Body of pancreas (tissue), 4 donors: ENCODE results near the gene SNED1.

Experiments used
- CTCF ChIP-seq, 7 experiments: fragments of 450-650 bp in 4 of 7; fragments of 200-600 bp in 3 of 7; sonication (generic) in 3 of 7; IDR thresholded peaks; one replicate each; pipeline ENCODE4 v1.5.1; 2016 to 2019; ENCODE audit warnings: antibody characterized with exemption in 7 of 7
- POLR2A ChIP-seq, 3 donors: fragments of 450-650 bp; IDR thresholded peaks; one replicate each; pipeline ENCODE4 v1.6.1; 2016; ENCODE audit warnings: antibody characterized with exemption in 3 of 3, mild to moderate bottlenecking in 2 of 3

DNA sequence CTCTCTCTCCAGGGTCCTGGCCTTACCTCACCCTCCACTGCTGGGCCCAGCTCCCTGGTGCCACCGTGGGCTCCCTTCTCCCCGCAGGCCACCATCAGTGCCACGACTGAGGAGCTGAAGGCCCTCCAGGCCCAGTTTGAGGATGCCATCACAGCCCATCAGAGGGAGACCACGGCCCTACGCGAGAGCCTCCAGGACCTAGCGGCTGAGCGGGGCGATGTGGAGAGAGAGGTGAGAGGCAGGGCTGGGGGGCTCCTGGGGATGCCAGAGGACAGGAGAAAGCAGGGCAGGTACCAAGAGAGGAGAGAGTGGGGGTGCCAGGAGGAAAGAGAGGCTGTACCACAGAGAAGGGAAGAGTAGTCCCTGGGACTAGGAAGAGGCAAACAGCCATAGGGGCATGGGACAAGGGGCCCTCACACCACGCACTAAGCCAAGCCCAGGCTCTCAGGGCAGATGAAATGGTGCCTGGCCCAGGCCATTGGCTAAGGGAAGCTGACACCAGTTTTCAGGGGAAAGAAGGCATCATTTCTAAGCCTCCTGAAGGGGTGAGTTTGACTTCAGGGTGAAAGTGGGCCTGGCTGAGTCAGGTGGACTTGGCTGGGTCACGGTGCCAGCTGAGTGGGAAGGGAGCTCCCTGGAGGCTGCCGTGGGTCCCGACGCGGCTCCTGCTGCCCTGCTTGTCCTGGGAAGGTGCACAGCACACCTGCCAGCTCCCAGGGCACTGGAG lies 39.0 kb upstream of the SNED1 start:
- TF ChIP-seq CTCF (IDR thresholded peaks at IDR 0.05) (no peak), POLR2A (IDR thresholded peaks at IDR 0.05) (no peak)
